Activated naive CD4-positive, alpha-beta T cell treated with Interleukin-2 at 50 U/mL for 16 hours (primary cell): ENCODE results near the gene CALCOCO2.
"Not testable (repeated sequence)": the region's sequence is repeated elsewhere in the genome, so short reads cannot be mapped to it uniquely, and the experiment has no call there.

Experiments used
- DNase-seq: peaks from one replicate; pipeline ENCODE4 v3.0.0-alpha.2; 2020

Gene CALCOCO2

DNA sequence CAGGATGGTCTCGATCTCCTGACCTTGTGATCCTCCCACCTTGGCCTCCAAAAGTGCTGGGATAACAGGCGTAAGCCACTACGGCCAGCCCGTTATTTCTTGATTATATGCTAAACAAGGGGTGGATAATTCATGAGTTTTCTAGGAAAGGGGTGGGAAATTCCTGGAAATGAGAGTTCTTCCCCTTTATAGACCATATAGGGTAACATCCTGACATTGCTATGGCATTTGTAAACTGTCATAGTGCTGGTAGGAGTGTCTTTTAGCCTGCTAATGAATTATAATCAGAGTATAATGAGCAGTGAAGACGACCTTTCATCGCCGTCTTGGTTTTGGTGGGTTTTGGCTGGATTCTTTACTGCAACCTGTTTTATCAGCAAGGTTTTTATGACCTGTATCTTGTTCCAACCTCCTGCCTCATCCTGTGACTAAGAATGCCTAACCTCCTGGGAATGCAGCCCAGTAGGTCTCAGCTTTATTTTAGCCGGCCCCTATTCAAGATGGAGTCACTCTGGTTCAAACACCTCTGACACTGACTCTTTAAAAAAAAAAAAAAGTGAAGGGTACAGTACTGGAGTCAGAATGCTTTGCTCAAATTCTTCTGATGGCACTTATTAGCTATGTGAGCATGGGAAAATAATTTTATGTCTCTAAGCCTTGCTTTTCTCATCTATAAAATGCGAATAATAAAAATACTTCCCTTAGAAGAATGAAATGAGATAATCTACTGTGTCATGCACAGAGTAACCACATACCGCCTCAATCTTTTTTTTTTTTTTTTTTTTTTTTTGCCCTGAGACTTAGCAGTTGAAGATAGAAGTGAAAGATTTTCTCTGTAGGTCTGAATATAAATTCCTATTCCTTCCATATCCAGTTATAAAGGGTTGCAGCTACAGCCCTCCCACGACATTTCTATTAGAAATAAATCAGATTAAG lies 5.1 kb upstream of the CALCOCO2 start:
- DNase-seq = no peak

DNA sequence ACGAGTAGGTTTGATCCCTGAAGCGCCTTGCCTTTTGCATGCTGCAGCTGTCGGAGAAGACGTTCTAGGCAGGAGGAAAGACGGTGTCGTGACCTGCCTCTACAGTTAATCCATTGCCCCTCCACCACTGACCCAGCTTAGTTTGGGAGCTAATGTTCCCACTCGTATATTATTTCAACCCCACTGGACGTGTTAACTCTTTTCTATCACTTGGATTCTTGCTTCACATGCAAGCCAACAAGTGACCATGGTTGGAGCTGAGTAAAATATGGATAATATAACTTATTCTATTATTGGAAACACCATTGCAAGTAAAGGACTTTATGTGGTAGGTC lies 681 bp downstream of the CALCOCO2 start:
- DNase-seq = no peak

GRCh38 chr17:48834973-48835372 lies 4.1 kb downstream of the CALCOCO2 start:
- DNase-seq = no peak

DNA sequence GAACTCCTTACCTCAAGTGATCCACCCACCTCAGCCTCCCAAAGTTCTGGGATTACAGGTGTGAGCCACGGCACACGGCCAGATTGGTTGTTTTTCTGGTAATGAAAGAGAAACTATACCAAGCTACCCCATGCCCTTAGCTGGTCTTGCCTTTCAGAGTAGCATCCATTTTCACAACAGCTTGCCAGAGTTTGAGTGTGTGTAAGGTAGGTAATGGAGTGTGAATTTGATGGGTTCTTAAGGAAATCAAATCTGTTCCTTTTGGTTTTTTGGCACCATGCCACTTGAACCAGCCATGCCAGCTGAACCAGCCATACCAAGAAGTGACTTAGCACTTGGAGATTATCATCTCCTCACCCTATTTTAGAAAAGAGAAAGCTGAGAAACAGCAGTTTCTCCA lies 5.1 kb downstream of the CALCOCO2 start:
- no peak for DNase-seq

DNA sequence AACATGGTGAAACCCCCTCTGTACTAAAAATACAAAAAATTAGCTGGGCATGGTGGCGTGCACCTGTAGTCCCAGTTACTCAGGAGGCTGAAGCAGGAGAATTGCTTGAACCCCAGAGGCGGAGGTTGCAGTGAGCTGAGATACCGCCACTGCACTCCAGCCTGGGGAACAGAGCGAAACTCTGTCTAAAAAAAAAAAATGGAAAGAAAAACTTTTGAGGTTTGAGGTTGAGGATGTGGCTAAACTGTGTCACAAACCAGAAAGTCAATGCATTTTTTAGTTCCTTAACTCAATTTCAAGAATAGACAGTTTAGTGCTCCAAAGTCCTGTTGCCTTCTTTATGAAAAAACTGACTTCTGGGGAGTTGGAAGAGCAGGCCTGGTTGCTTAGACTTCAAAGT lies 6.6 kb downstream of the CALCOCO2 start:
- not testable (repeated sequence) for DNase-seq

DNA sequence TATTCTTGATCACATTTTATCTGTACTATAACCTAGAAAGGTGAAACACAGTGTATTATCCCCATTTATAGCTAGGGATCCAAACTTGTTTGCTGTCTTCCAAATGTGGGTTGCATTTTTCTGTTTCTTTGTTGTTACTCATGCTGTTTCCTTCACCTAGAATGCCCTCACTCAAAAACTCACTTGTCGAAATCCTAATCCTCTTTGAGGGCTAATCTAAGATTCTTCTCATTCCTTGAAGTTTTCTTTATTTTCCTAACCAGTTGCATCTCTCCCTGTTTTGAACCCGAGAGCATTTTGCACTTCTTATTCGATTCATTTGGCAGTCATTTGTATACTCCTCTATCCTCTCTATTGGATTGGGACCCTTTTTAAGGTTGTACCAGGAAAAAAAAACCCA lies 9.6 kb downstream of the CALCOCO2 start:
- DNase-seq = no peak

GRCh38 chr17:48841395-48841831 lies 10.6 kb downstream of the CALCOCO2 start:
- DNase-seq = peak; percentile 7

GRCh38 chr17:48842746-48843145 lies 11.9 kb downstream of the CALCOCO2 start:
- DNase-seq = no peak

DNA sequence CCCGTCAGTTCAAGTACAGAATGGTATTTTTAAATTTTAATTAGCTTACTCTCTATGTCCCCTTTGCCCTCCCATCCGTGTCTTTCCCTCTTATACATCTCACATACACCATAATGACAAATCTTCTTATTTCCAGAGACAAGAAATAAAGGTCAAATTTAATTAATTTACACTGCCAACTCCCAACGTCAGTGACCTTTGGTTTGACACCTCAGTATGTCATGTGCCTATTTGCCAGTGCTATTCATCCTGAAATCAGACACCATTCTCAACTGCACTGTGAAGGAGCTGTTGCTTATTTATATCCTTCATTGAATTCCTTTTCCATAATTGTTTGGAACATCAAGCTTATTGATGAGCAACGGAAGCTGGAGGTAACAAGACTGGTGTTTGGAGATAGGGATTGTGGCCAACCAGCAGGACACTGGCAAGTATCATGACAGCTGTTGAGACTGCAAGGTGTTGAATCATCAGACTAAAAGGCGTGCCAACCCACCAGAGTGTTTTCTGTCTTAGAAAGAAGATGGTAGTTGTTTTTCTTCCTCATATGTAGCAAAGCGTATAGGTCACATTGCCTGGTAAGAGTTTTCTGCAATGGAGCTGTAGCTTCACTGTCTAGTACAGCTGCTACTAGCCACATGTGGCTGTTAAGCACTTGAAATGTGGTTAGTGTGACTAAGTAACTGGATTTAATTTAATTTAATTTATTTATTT lies 12.5 kb downstream of the CALCOCO2 start:
- no peak for DNase-seq

- no peak for DNase-seq
Measured at GRCh38 chr17:48850792-48851323, 20.0 kb downstream of the CALCOCO2 start.

DNA sequence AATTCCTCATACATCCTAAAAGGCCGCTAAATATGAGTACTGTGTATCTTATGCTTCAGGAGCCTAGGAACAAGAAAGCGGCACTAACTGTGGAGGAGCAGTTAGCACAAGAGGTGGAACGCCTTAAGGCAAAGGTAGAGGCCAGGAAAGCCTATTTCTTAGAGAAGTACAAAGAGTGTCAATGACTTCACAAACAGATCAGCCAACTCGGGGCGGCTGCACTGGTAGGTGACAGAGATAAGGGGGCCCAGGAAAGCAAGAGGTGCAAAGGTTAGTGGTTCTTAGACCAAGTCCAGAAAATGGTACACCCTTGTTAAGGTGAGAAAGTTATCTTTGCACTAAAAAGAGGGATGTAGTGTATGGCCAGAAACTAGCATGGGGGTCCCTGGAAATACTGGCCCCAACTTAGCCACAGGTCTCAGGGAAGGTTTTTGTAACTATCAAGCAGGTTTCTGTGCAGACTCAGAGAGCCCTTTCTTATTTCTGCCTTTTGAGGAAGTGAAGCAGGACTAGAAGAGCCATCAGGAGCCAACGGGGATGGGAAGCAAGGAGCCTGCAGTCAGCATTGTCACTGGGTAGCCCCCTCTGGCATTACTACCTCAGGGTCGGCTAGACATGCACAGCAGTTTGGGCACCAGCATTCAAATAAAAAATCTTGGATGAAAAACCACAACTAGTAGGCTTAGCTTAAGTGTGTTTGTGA lies 24.1 kb downstream of the CALCOCO2 start:
- DNase-seq = no peak

DNA sequence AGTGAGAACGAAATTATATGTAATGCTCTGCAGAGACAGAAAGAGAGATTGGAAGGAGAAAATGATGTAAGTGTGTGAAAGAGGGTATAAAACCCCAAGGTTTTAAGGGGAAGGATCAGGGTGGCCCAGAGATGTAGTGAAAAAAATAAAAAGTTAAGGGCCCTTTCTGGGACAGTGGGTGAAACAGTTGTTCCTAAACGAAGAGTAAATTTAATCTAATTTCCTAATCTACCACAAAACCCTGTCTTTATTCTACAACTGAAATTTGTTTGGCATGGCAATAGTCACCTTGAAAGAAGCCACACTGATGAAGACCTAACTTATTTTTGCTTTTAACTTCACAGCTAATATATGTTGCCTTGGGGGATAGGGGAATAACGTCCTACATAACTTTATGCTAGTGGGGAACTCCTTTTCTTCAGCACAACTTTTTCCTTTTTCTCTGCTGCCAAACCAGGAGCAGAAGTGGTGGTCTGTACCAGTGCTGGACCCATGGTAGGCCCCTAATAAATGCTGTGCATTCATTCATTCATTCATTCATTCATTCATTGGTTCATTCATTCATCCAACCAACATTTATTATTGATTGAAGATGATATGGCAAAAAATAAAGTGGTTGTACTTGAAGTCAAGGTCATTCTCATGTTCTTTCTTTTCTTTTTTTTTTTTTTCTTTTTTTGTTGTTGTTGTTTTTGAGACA lies 25.4 kb downstream of the CALCOCO2 start:
- DNase-seq = no peak

GRCh38 chr17:48860034-48860433 lies 29.2 kb downstream of the CALCOCO2 start:
- no peak for DNase-seq

GRCh38 chr17:48860456-48860855 lies 29.6 kb downstream of the CALCOCO2 start:
- no peak for DNase-seq

- DNase-seq = no peak
Measured at GRCh38 chr17:48868916-48869500, 38.2 kb downstream of the CALCOCO2 start.

GRCh38 chr17:48869821-48870318 lies 39.0 kb downstream of the CALCOCO2 start:
- DNase-seq = no peak

- DNase-seq = no peak
Measured at GRCh38 chr17:48871035-48871550, 40.3 kb downstream of the CALCOCO2 start.

- DNase-seq = no peak
Measured at GRCh38 chr17:48871551-48872351, 40.9 kb downstream of the CALCOCO2 start.

GRCh38 chr17:48872409-48872808 lies 41.6 kb downstream of the CALCOCO2 start:
- DNase-seq = not testable (repeated sequence)

GRCh38 chr17:48873209-48873608 lies 42.4 kb downstream of the CALCOCO2 start:
- DNase-seq = no peak
